CMK (cell line): ENCODE measurements around the gene ELFN2.
"Not testable (repeated sequence)": the region's sequence is repeated elsewhere in the genome, so short reads cannot be mapped to it uniquely, and the experiment has no call there.

Experiments used
- DNase-seq: peaks from one replicate; pipeline ENCODE4 v3.0.0-alpha.2; 2010; ENCODE audit warnings: low read depth

Gene ELFN2

GRCh38 chr22:37427135-37427710, at the start of gene ELFN2:
TSS of gene ELFN2 (minus strand) at chr22:37427479. CDS start at chr22:37375534, 51,945 bp downstream.
- DNase-seq = no peak

- DNase-seq = no peak
These were observed 49.4 kb upstream of the ELFN2 start for GRCh38 chr22:37476389-37477329.

DNA sequence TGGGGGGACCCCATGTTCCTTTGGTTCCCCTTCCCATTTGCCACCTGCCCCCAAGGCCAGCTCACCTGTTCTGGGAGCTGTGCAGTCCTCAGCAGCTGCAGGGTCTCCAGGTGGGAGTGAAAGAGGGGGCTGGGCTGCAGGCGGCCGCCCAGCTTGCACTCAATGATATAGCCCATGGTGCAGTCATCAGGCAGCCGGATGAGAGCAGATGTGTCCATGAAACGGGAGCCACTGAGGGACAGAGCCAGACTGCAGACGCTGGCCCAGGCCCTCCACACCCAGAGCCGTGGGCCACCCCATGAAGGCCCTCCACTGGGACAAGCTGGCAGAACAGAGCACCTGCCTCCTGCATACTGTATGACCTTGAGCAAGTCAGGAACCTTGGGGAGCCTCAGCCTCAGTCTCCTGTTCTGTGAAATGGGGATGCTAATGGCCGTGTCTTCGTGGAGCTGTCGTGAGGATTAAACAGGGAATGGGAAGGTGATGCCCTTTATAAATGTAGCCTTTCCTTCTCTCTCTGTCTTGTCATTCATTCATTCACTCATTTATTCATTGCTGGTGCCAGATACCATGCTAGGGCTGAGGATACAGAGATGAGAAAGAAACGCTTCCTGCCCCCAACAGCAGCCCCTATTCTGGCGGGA, 47.3 kb upstream of the ELFN2 start:
- DNase-seq = no peak

DNA sequence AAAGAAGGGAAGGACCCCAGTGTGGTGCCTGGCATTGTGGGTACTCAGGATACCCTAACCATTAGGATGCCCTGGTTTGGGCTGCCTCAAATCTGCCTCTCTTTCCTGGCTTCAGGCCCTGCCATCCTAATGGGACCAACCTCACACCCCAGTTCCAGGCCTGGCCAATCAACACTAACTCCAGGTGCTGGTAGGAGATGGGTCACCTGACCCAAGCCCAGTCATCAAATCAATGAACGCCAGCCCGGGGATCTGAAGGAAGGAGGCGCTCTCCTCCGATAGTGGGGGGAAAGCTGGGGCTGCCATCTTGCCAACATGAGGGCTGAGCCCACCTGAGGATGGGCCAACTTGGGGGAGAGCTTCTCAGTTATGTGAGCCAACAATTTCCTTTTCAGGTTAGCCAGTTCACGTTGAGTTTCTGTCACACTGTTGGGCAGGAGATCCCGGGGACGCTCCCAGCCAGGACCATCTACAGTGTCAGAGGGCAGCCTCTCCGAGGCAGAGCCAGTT, 46.2 kb upstream of the ELFN2 start:
- no peak for DNase-seq

- no peak for DNase-seq
These were observed 45.2 kb upstream of the ELFN2 start for GRCh38 chr22:37472418-37473006.

DNA sequence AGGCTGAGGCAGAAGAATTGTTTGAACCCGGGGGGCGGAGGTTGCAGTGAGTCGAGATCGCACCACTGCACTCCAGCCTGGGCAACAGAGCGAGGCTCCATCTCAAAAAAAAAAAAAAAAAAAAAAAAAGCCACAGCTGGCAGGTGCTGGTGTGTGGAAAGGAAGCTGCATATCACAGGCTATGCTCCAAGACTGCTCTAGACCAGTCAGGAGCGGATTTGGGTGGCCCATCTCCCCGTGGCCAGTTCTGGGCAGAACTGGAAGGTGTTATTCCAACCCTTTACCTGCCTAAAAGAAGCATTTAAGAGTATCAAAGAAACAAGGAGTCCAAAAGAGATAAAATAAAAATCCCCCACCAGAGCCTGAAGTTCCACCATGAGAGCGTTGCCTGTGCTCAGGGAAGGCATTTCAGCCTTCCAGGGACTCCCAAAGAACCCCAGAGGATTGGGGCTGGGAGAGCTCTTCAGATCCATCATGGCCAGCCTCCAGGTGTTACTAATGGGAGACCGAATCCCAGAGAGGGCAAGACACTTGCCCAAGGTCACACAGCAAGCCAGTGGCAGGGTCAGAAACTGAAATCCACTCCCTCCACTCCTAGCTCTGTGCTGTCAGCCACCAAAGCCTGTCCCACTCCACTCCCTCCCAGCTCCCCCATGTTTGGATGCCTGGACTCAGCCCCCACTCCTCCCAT, 44.6 kb upstream of the ELFN2 start:
- DNase-seq = no peak

DNA sequence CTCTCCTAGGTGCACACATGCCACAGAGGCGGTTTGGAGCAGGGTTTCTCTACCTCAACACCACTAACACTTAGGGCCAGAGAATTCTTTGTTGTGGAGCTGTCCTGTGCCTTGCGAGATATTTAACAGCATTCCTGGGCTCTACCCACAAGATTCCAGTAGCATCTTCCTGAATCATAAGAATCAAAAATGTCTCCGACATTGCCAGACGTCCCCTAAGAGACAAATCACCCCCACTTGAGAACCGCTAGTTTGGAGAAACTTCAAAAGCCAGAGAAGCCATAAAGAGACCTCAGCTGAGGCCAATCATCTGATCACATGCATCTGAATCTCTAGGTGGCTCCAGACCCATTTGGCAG, 42.8 kb upstream of the ELFN2 start:
- no peak for DNase-seq

GRCh38 chr22:37469416-37470086, 42.3 kb upstream of the ELFN2 start:
- DNase-seq = no peak

- not testable (repeated sequence) for DNase-seq
These were observed 41.0 kb upstream of the ELFN2 start for GRCh38 chr22:37468201-37468695.

DNA sequence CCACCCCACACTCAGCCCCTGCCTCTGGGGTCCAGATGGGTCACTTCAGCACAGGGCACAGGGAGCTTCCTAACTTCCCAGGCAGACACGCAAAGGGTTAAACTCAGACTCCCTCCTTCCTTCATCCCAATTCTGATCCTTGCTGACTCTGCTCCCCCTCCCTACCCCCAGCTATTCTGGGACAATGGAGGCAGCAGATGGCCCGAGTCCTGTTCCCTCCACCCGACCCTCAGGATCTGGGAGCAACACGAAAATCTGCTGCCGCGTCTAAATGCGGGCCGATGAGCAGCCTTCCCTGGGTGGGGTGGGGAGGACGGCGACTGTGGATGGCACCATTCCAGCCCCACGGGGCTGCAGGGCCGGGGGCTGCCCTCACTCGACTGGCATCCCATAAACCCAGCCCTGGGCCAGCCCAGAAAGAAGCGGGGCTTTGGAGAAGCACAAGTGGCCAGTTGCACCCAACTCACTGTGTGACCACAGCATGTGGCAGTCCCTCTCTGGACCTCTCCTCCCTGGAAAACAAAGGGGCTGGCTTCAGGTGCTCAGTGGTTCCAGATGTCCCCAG, 40.2 kb upstream of the ELFN2 start:
- DNase-seq = no peak

DNA sequence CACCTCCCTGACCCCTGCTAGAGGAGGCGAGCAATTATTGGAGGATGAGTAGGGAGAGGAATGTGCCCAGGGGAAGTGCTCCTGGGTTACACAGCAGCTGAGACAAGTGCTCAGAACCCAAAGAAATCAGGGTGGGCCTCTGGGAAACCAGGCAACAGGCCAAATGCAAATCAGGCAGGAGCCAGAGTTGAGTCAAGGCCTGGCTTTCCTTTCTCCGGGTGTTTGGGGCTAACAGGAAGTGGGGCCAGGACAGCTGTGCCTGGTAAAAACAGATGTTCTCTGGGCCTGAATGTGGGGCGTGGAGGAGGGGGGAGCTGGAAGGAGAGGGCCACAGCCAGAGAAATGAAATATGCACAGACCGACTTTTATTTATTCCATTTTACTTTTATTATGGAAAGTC, 36.9 kb upstream of the ELFN2 start:
- no peak for DNase-seq

DNA sequence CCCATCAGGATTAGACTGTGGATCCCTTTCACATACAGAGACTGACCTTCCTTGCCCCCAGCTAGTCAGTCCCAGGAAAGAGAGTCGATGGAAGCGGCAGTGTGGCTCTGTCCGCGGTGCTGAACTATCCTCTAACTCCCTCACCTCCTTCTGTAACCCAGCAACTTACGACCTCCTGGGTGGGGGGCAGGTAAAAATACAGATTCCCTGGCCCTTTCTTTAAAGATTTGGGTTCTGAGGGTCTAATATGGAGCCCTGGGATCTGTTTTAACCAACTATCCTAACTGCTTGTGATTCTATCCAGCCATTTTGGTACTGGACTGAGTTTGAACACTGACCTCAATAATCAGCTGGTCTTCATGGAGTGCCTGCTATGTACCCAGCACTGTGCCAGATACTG, 35.7 kb upstream of the ELFN2 start:
- DNase-seq = no peak

DNA sequence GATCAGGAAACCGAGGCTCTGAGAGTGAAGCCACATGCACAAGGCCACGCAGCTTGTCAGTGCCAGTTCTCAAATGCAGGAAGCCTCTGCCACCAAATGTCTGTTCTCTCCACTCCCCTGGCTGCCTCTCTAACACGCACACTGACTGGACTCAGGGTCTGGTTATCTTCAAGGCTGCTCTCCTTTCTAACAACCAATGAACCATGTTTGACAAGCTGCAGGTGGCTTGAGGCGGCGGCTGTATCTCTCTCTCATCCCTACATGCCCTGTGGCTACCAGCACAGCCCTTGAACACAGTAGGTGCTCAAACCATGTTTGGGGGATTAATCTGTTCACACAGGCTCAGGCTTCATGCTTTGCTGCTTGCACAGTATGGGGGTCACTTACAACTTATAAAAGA, 35.2 kb upstream of the ELFN2 start:
- DNase-seq = no peak

DNA sequence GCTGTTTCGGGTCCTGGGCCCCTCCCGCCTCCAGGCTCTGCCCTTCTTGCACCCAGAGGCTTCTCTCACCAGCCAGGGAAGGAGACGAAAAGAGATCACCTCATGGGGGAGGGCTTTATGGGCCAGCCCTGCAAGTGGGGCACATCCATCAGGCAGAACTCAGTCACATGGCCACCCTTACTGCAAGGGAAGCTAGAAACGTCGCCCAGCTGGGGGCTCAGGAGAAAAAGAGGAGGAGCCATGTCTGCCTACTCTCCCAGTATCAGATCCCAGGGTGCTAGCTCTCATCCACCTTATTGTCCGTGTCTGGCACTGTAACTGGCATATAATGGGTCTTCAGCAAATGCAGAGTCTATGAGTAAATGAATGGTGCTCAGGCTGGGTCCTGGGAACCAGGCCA, 34.7 kb upstream of the ELFN2 start:
- DNase-seq = no peak

DNA sequence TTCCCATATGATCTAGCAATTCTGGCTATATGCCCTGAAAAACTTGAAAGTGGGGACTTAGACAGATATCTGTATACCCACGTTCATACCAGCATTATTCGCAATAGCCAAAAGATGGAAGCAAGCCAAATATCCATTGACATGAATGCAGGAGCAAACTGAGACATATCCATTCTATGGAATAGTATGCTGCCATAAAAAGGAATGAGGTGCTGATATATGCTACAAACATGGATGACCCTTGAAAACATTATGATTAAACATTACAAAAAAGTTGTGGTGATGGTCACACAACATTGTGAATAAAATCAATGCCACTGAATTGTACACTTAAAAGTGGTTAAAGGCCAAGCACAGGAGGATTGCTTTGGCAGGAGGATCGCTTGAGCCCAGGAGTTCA, 33.4 kb upstream of the ELFN2 start:
- no peak for DNase-seq

GRCh38 chr22:37459206-37459605, 31.9 kb upstream of the ELFN2 start:
- no peak for DNase-seq

DNA sequence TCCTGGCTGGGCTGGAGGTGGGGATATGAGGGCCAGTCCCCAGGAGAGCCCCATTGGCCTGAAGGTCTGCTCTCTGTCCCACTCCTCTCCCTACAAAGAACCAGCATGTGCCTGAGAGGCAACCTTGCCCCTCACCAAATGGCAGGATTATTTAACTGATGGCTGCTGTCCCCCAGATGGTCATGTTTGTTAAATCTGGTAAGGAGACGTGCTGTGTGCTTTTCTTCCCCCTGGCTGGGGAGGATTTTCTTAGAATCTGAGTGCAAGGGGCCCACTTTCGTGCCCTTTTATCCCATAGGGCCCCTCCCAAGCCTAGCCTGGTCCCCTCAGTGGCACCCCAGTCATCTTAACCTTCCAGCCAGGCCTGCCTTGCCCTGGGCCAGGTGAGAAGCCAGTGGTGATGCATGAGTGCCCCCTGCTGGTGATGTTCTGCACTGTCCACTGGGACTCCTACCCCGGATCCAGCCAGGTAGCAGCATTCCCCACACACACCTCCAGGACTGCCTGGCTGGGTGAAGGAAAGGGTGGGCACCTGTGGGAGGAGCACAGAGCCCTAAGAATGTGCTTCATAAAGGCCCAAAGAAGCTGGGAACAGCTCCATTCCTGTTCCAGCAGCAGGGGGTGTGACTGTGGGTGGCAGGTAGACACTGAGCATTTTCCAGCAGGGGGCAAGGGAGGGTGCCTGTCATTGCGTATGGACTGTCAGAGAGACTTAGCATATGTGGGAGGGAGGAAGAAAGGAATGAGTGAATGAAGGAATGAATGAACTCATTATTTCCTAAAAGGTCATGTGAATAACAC, 30.0 kb upstream of the ELFN2 start:
- DNase-seq = peak; percentile 52

DNA sequence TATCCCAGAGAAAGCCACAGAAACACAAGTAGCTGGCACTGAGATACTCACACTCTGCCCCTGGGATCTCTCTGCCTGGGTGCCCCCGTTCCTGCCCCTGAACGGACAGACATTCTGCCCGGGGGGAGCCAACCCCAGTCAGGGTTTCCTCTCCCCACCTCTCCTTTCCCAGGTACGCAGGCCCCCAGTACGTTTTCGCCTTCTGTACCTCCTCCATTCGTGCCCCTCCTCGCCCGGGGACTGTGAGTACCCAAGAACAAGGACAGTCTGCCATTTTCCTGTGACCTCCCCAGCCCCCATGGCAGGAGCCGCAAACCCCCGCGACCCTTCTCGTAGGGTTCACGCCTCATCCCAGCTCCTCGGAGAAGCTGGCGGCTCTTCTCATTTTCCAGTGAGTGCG, 29.1 kb upstream of the ELFN2 start:
- no peak for DNase-seq

DNA sequence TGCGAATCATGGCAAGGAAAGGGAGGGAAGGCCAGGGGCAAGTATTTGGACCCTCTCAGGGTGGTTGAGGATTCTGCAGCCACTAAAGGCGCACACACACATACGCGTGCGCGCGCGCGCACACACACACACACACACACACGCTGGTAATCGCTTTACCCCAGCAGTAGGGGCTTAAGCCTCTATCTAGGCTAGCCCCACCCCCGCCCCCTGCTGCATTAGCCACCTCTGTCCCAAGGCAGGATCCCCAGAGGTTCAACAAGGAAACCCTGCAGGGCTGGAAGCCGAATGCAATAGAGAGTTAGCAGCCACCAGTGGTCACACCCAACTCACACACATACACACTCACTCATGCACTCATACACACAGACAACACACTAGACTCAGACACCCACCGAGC, 28.6 kb upstream of the ELFN2 start:
- DNase-seq = no peak
